Fibroblast of lung (primary cell): Measurements from ENCODE around the gene PLCG2. TPM values are rescaled to one million over a fixed set of nuclear protein-coding genes. Genes with fewer than 3 reads are reported as not detected.

Experiments used
- DNase-seq, 2 donors: peaks; one replicate each; pipeline versions ENCODE4 v3.0.0 to v3.0.0-alpha.2; 2010; ENCODE audit warnings: low read depth in 2 of 2
- H2AFZ ChIP-seq: 2 replicates; pipeline ENCODE4 v1.5.1; 2012; ENCODE audit warnings: low read length, control low read depth, inconsistent platforms
- H3K27ac ChIP-seq: 2 replicates; pipeline ENCODE4 v1.5.1; 2011; ENCODE audit warnings: low read length, control low read depth; ENCODE audit not compliant: insufficient read depth
- H3K27me3 ChIP-seq: 2 replicates; pipeline ENCODE4 v1.5.1; 2011; ENCODE audit warnings: mild to moderate bottlenecking, low read length; ENCODE audit not compliant: control insufficient read depth, insufficient read depth
- H3K36me3 ChIP-seq: 2 replicates; pipeline ENCODE4 v1.5.1; 2011; ENCODE audit warnings: low read length; ENCODE audit not compliant: control insufficient read depth, insufficient read depth
- H3K4me1 ChIP-seq: 2 replicates; pipeline ENCODE4 v1.5.1; 2011; ENCODE audit warnings: low read length; ENCODE audit not compliant: control insufficient read depth, insufficient read depth; ENCODE audit errors: extremely low read depth
- H3K4me2 ChIP-seq: 2 replicates; pipeline ENCODE4 v1.5.1; 2011; ENCODE audit warnings: low read length, control low read depth; ENCODE audit not compliant: insufficient read depth; ENCODE audit errors: extremely low read depth
- H3K4me3 ChIP-seq, 4 experiments: fragments of 200-600 bp in 1 of 4; sonication (generic) in 1 of 4; replicated peaks in 1 of 4; 2 replicates each; pipeline ENCODE4 v1.5.1; 2011 to 2016; ENCODE audit warnings: low read length in 4 of 4, low read depth in 3 of 4, mild to moderate bottlenecking in 3 of 4, control low read depth in 2 of 4, inconsistent platforms in 1 of 4, mixed read lengths in 1 of 4; ENCODE audit not compliant: insufficient read depth in 1 of 4; ENCODE audit errors: control extremely low read depth in 1 of 4
- H3K79me2 ChIP-seq: 2 replicates; pipeline ENCODE4 v1.5.1; 2012; ENCODE audit warnings: mild to moderate bottlenecking, low read length, inconsistent platforms; ENCODE audit not compliant: control insufficient read depth, insufficient read depth
- H3K9ac ChIP-seq: 2 replicates; pipeline ENCODE4 v1.5.1; 2011; ENCODE audit warnings: mild to moderate bottlenecking, low read length, control low read depth; ENCODE audit not compliant: insufficient read depth
- H3K9me3 ChIP-seq: 2 replicates; pipeline ENCODE4 v1.5.1; 2012; ENCODE audit warnings: low read depth, low read length; ENCODE audit not compliant: control insufficient read depth, insufficient read depth
- H4K20me1 ChIP-seq: 2 replicates; pipeline ENCODE4 v1.5.1; 2011; ENCODE audit warnings: low read length; ENCODE audit not compliant: control insufficient read depth, insufficient read depth; ENCODE audit errors: extremely low read depth
- EZH2 ChIP-seq: IDR thresholded peaks from 2 replicates; pipeline ENCODE4 v1.5.1; 2012; ENCODE audit warnings: low read length, control low read depth, mild to moderate bottlenecking; ENCODE audit errors: missing control alignments
- polyA plus RNA-seq, 2 donors: library from polyadenylated mRNA; depleted of rRNA in 1 of 2; stranded (reverse) in 1 of 2; unstranded in 1 of 2; fragments of >200 nt; gene quantifications; 2 replicates each; pipeline ENCODE4 v1.2.1, GENCODE V29; 2011 to 2012; ENCODE audit warnings: missing spikeins in 1 of 2
- total RNA-seq: library from RNA; depleted of rRNA; stranded (reverse); fragments of >200 nt; gene quantifications from 2 replicates; pipeline ENCODE4 v1.2.1, GENCODE V29; 2014
- TF ChIP-seq, protein P1 (sequence below), 2 donors: IDR thresholded peaks in 1 of 2; conservative IDR thresholded peaks in 1 of 2; 1 replicate in 1 of 2; 2 replicates in 1 of 2; pipeline ENCODE4 v1.5.1; 2011 to 2012; ENCODE audit warnings: low read length in 2 of 2, control low read depth in 1 of 2, inconsistent platforms in 1 of 2, low read depth in 1 of 2, mild to moderate bottlenecking in 1 of 2

The PLCG2 gene
- total and polyA plus RNA-seq, 2 donors (not counting 1 experiment from before 2014, with no cell fraction given) = 0.53 to 0.66 TPM

GRCh38 chr16:81734632-81735434, 44.3 kb upstream of the PLCG2 start:
- no peak for DNase-seq
- Histone ChIP-seq H3K27me3 (no peaks in the 10 kb centered on the region), H4K20me1 (no peaks in the 10 kb centered on the region), H3K27ac (no peak overlapping the region), H3K4me3 (no peak overlapping the region), H3K9ac (no peak overlapping the region), H3K36me3 (no peaks in the 10 kb centered on the region), H3K4me2 (no peak overlapping the region), H3K4me1 (peaks cover 10% of the 10 kb centered on the region), H3K79me2 (no peaks in the 10 kb centered on the region), H2AFZ (no peak overlapping the region), H3K9me3 (no peaks in the 10 kb centered on the region)
- TF ChIP-seq, protein P1, sequence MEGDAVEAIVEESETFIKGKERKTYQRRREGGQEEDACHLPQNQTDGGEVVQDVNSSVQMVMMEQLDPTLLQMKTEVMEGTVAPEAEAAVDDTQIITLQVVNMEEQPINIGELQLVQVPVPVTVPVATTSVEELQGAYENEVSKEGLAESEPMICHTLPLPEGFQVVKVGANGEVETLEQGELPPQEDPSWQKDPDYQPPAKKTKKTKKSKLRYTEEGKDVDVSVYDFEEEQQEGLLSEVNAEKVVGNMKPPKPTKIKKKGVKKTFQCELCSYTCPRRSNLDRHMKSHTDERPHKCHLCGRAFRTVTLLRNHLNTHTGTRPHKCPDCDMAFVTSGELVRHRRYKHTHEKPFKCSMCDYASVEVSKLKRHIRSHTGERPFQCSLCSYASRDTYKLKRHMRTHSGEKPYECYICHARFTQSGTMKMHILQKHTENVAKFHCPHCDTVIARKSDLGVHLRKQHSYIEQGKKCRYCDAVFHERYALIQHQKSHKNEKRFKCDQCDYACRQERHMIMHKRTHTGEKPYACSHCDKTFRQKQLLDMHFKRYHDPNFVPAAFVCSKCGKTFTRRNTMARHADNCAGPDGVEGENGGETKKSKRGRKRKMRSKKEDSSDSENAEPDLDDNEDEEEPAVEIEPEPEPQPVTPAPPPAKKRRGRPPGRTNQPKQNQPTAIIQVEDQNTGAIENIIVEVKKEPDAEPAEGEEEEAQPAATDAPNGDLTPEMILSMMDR (conservative IDR thresholded peaks at IDR 0.05 in 1 of 2, IDR thresholded peaks at IDR 0.05 in 1 of 2; ENCODE audit: low read depth in 1 of 2, low read length in 2 of 2) = no peak
- no peak for TF ChIP-seq EZH2

- Histone ChIP-seq H3K9ac (no peak overlapping the region), H3K4me3 (peak overlapping the region in 3 of 4 experiments; percentile 15 to 27 (median 21)), H2AFZ (no peak overlapping the region), H4K20me1 (no peaks in the 10 kb centered on the region), H3K27ac (no peak overlapping the region), H3K79me2 (no peaks in the 10 kb centered on the region), H3K4me1 (no peaks in the 10 kb centered on the region), H3K27me3 (no peaks in the 10 kb centered on the region), H3K9me3 (no peaks in the 10 kb centered on the region), H3K4me2 (peak overlapping the region; percentile 87), H3K36me3 (no peaks in the 10 kb centered on the region)
- TF ChIP-seq, protein P1 (conservative IDR thresholded peaks at IDR 0.05 in 1 of 2, IDR thresholded peaks at IDR 0.05 in 1 of 2; ENCODE audit: low read depth in 1 of 2, low read length in 2 of 2) = peak; percentile 74 to 82
- TF ChIP-seq EZH2 = no peak
- DNase-seq = peak; percentile 59 to 75
These were observed 41.1 kb upstream of the PLCG2 start for GRCh38 chr16:81737885-81738536.

DNA sequence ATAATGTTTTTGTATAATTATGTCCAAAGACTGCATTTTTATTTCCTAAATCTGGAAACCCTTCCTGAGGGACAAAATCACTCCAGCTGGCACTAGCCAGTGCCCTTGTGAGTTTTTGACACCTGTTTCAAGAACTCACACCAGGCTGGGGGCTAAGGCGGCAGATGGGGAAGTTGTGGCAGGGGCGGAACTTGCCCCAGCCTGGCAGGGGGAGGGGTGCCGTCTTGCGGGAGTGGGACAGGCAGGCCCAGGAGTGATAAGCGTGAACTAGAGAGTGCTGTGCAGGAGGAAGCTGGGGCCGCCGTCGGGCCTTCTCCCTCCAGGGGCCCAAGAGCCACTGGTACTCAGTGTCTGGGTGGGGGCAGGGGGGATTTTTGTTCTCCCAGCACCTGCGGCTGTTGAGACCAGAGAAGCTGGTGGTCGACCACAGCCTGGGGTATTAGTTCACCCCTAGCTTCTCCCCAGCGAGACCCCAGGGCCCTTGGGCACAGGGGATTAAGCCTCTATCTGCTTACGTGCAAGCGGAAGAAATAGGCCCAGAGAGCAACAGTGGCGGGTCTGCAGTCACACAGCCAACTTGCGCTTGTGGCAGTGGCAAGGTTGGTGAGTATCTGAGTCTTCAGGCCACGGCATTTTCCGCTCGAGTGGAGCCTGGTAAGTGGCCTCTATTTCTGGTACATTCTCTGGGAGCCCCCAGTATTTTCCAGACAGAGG, 40.2 kb upstream of the PLCG2 start:
- Histone ChIP-seq H3K36me3 (no peaks in the 10 kb centered on the region), H3K9me3 (no peaks in the 10 kb centered on the region), H3K27ac (no peak overlapping the region), H3K4me1 (no peaks in the 10 kb centered on the region), H3K27me3 (peaks cover 2% of the 10 kb centered on the region), H3K79me2 (no peaks in the 10 kb centered on the region), H3K4me3 (no peak overlapping the region), H3K9ac (no peak overlapping the region), H4K20me1 (no peaks in the 10 kb centered on the region), H2AFZ (no peak overlapping the region), H3K4me2 (no peak overlapping the region)
- no peak for TF ChIP-seq EZH2
- TF ChIP-seq, protein P1 (conservative IDR thresholded peaks at IDR 0.05 in 1 of 2, IDR thresholded peaks at IDR 0.05 in 1 of 2; ENCODE audit: low read depth in 1 of 2, low read length in 2 of 2) = no peak
- DNase-seq = no peak
